Cardiac muscle cell (in vitro differentiated cells and primary cell): Measurements from ENCODE around the gene SBF2. TPM values are rescaled to one million over a fixed set of nuclear protein-coding genes. Genes with fewer than 3 reads are reported as not detected.

Experiments
- DNase-seq, 2 donors: peaks; one replicate each; pipeline versions ENCODE4 v3.0.0 to v3.0.0-alpha.2; 2010 to 2017; ENCODE audit warnings: low read depth in 1 of 2, low spot score in 1 of 2
- H3K27ac ChIP-seq: fragments of 200-600 bp; sonication (generic); 2 replicates; pipeline ENCODE4 v1.5.1; 2016
- H3K27me3 ChIP-seq: fragments of 200-600 bp; sonication (generic); 2 replicates; pipeline ENCODE4 v1.6.0; 2016; ENCODE audit warnings: control low read depth
- H3K36me3 ChIP-seq: fragments of 200-600 bp; sonication (generic); 2 replicates; pipeline ENCODE4 v1.5.1; 2016; ENCODE audit warnings: control low read depth
- H3K4me1 ChIP-seq: fragments of 200-600 bp; sonication (generic); 2 replicates; pipeline ENCODE4 v1.8.1; 2017; ENCODE audit warnings: low read depth, mild to moderate bottlenecking, mixed run types
- H3K4me3 ChIP-seq: fragments of 200-600 bp; sonication (generic); 2 replicates; pipeline ENCODE4 v1.5.1; 2016; ENCODE audit warnings: mild to moderate bottlenecking
- H3K9me3 ChIP-seq: fragments of 200-600 bp; sonication (generic); 2 replicates; pipeline ENCODE4 v1.5.1; 2017; ENCODE audit warnings: low read depth, mild to moderate bottlenecking, control low read depth
- CTCF ChIP-seq: IDR thresholded peaks from 2 replicates; pipeline ENCODE4 v1.5.1; 2012; ENCODE audit warnings: low read depth, mild to moderate bottlenecking, low read length
- polyA plus RNA-seq: library from polyadenylated mRNA; unstranded; fragments of >200 nt; fragmentation: Nextera tagmentation; extraction: Ambion mirVana; gene quantifications from 2 replicates; pipeline ENCODE4 v1.2.1, GENCODE V29; 2016
- total RNA-seq: library from RNA; depleted of rRNA; stranded (reverse); fragments of >200 nt; gene quantifications from 2 replicates; pipeline ENCODE4 v1.2.3, GENCODE V29; 2016

The SBF2 gene
- total and polyA plus RNA-seq, 2 experiments from 2014 or later, result 13.3 to 32.3 TPM

GRCh38 chr11:9853929-9854552 is 440.0 kb downstream of the SBF2 start:
- no peaks in the 10 kb centered on the region for H3K36me3 ChIP-seq
- no peaks in the 10 kb centered on the region for H3K27me3 ChIP-seq
- H3K27ac ChIP-seq, result peak overlapping the region; percentile 51
- H3K4me3 ChIP-seq, result no peak overlapping the region
- no peak for TF ChIP-seq CTCF
- H3K4me1 ChIP-seq, result peaks cover 27% of the 10 kb centered on the region
- H3K9me3 ChIP-seq, result no peaks in the 10 kb centered on the region
- peak in 1 of 2 donors; percentile 62 for DNase-seq

GRCh38 chr11:9852465-9852864 is 441.6 kb downstream of the SBF2 start:
- no peak for TF ChIP-seq CTCF

GRCh38 chr11:9851366-9851765 is 442.7 kb downstream of the SBF2 start:
- H3K4me1 ChIP-seq, result peaks cover 14% of the 10 kb centered on the region
- H3K9me3 ChIP-seq, result no peaks in the 10 kb centered on the region
- no peak for TF ChIP-seq CTCF
- no peak overlapping the region for H3K4me3 ChIP-seq
- no peaks in the 10 kb centered on the region for H3K36me3 ChIP-seq
- peak in 1 of 2 donors; percentile 82 for DNase-seq
- no peak overlapping the region for H3K27ac ChIP-seq
- no peaks in the 10 kb centered on the region for H3K27me3 ChIP-seq

More at GRCh38 chr11:9852465-9852864, 441.6 kb downstream of the SBF2 start:
- Histone ChIP-seq H3K27ac (no peak overlapping the region), H3K9me3 (no peaks in the 10 kb centered on the region), H3K27me3 (no peaks in the 10 kb centered on the region), H3K4me1 (peaks cover 14% of the 10 kb centered on the region), H3K4me3 (no peak overlapping the region), H3K36me3 (no peaks in the 10 kb centered on the region)
- no peak for DNase-seq

- Histone ChIP-seq H3K4me1 (peaks cover 14% of the 10 kb centered on the region), H3K27me3 (no peaks in the 10 kb centered on the region), H3K9me3 (no peaks in the 10 kb centered on the region), H3K27ac (no peak overlapping the region), H3K4me3 (no peak overlapping the region), H3K36me3 (peaks cover 7% of the 10 kb centered on the region)
- TF ChIP-seq CTCF, result no peak
- no peak for DNase-seq
These were observed 443.7 kb downstream of the SBF2 start for GRCh38 chr11:9850224-9850895.

- TF ChIP-seq CTCF, result no peak
- Histone ChIP-seq H3K4me1 (peaks cover 14% of the 10 kb centered on the region), H3K36me3 (peaks cover 10% of the 10 kb centered on the region), H3K9me3 (no peaks in the 10 kb centered on the region), H3K4me3 (no peak overlapping the region), H3K27ac (no peak overlapping the region), H3K27me3 (no peaks in the 10 kb centered on the region)
- no peak for DNase-seq
These were observed 444.6 kb downstream of the SBF2 start for GRCh38 chr11:9849389-9849788.
